GM23338 (cell line): Measurements from ENCODE around the gene RNF20.

Experiments
- POLR2AphosphoS5 ChIP-seq: IDR thresholded peaks from 2 replicates; pipeline ENCODE4 v1.6.1; 2016; ENCODE audit warnings: antibody characterized with exemption, low read depth
- REST ChIP-seq: IDR thresholded peaks from one replicate; pipeline ENCODE4 v1.6.1; 2018; ENCODE audit warnings: antibody characterized with exemption; ENCODE audit not compliant: unreplicated experiment
- TF ChIP-seq, protein P1 (sequence below), 2 experiments: fragments of 200-600 bp in 1 of 2; sonication (generic) in 1 of 2; conservative IDR thresholded peaks; 2 replicates each; pipeline versions ENCODE4 v1.5.1 to v1.6.1; 2016 to 2017; ENCODE audit warnings: antibody characterized with exemption in 2 of 2, low read depth in 2 of 2, mild to moderate bottlenecking in 2 of 2, moderate library complexity in 1 of 2

- TF ChIP-seq, protein P1, sequence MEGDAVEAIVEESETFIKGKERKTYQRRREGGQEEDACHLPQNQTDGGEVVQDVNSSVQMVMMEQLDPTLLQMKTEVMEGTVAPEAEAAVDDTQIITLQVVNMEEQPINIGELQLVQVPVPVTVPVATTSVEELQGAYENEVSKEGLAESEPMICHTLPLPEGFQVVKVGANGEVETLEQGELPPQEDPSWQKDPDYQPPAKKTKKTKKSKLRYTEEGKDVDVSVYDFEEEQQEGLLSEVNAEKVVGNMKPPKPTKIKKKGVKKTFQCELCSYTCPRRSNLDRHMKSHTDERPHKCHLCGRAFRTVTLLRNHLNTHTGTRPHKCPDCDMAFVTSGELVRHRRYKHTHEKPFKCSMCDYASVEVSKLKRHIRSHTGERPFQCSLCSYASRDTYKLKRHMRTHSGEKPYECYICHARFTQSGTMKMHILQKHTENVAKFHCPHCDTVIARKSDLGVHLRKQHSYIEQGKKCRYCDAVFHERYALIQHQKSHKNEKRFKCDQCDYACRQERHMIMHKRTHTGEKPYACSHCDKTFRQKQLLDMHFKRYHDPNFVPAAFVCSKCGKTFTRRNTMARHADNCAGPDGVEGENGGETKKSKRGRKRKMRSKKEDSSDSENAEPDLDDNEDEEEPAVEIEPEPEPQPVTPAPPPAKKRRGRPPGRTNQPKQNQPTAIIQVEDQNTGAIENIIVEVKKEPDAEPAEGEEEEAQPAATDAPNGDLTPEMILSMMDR (conservative IDR thresholded peaks at IDR 0.05; ENCODE audit: low read depth in 2 of 2), result no peak
- TF ChIP-seq REST (no peak), POLR2AphosphoS5 (no peak)
Measured at GRCh38 chr9:101524371-101524770, 9.3 kb upstream of the RNF20 start.
